ENCODE data around the gene MELTF.

- TF ChIP-seq, protein P1, sequence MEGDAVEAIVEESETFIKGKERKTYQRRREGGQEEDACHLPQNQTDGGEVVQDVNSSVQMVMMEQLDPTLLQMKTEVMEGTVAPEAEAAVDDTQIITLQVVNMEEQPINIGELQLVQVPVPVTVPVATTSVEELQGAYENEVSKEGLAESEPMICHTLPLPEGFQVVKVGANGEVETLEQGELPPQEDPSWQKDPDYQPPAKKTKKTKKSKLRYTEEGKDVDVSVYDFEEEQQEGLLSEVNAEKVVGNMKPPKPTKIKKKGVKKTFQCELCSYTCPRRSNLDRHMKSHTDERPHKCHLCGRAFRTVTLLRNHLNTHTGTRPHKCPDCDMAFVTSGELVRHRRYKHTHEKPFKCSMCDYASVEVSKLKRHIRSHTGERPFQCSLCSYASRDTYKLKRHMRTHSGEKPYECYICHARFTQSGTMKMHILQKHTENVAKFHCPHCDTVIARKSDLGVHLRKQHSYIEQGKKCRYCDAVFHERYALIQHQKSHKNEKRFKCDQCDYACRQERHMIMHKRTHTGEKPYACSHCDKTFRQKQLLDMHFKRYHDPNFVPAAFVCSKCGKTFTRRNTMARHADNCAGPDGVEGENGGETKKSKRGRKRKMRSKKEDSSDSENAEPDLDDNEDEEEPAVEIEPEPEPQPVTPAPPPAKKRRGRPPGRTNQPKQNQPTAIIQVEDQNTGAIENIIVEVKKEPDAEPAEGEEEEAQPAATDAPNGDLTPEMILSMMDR (IDR thresholded peaks at IDR 0.05; ENCODE audit: low read depth, low read length) = no peak
- TF ChIP-seq EZH2phosphoT487 (IDR thresholded peaks at IDR 0.05; ENCODE audit: low read depth) = no peak
These were observed 6.2 kb downstream of the MELTF start for GRCh38 chr3:197023241-197023997.

Measured in OCI-LY3 (cell line).